Measurements from ENCODE around the gene SAMMSON. TPM values are rescaled to one million over a fixed set of nuclear protein-coding genes. Genes with fewer than 3 reads are reported as not detected.

The SAMMSON gene
- polyA plus RNA-seq, 4 donors: not detected

- Histone ChIP-seq H3K9me3 (ENCODE audit: control insufficient read depth in 2 of 2, insufficient read depth in 1 of 2, low read depth in 1 of 2, low read length in 1 of 2) (no peaks in the 10 kb centered on the region), H3K27me3 (ENCODE audit: control insufficient read depth in 3 of 3, insufficient read depth in 3 of 3, low read length in 3 of 3) (no peaks in the 10 kb centered on the region), H3K27ac (ENCODE audit: low read depth in 1 of 3, low read length in 2 of 3) (peak overlapping the region in 2 of 3 donors; percentile 11 to 80), H3K4me1 (ENCODE audit: control insufficient read depth in 3 of 3, insufficient read depth in 2 of 3, low read depth in 1 of 3, low read length in 2 of 3) (no peaks in the 10 kb centered on the region), H3K4me3 (ENCODE audit: low read depth in 1 of 3, low read length in 3 of 3) (no peak overlapping the region), H3K36me3 (ENCODE audit: control insufficient read depth in 3 of 3, insufficient read depth in 2 of 3, low read depth in 1 of 3, low read length in 3 of 3) (no peaks in the 10 kb centered on the region)
- FAIRE-seq (no peak), DNase-seq (no peak)
- 41 to 53% (median 47%) methylated on average over 3 of the region's 3 CpGs for WGBS, 3 donors
Observed at GRCh38 chr3:69998759-69999139, 784 bp upstream of the SAMMSON start.

GRCh38 chr3:70000028-70000410 lies 486 bp downstream of the SAMMSON start:
- H3K9me3 ChIP-seq (ENCODE audit: control insufficient read depth in 2 of 2, insufficient read depth in 1 of 2, low read depth in 1 of 2, low read length in 1 of 2): no peaks in the 10 kb centered on the region
- H3K4me3 ChIP-seq (ENCODE audit: low read depth in 1 of 3, low read length in 3 of 3): no peak overlapping the region
- no peak for FAIRE-seq
- no peaks in the 10 kb centered on the region for H3K4me1 ChIP-seq (ENCODE audit: control insufficient read depth in 3 of 3, insufficient read depth in 2 of 3, low read depth in 1 of 3, low read length in 2 of 3)
- peak overlapping the region in 2 of 3 donors; percentile 17 to 80 for H3K27ac ChIP-seq (ENCODE audit: low read depth in 1 of 3, low read length in 2 of 3)
- DNase-seq: no peak
- H3K27me3 ChIP-seq (ENCODE audit: control insufficient read depth in 3 of 3, insufficient read depth in 3 of 3, low read length in 3 of 3): no peaks in the 10 kb centered on the region
- no peaks in the 10 kb centered on the region for H3K36me3 ChIP-seq (ENCODE audit: control insufficient read depth in 3 of 3, insufficient read depth in 2 of 3, low read depth in 1 of 3, low read length in 3 of 3)
- 72 to 83% (median 79%) methylated on average over 15 of the region's 15 CpGs for WGBS, 3 donors

- Histone ChIP-seq H3K27ac (ENCODE audit: low read depth in 1 of 3, low read length in 2 of 3) (no peak overlapping the region), H3K9me3 (ENCODE audit: control insufficient read depth in 2 of 2, insufficient read depth in 1 of 2, low read depth in 1 of 2, low read length in 1 of 2) (no peaks in the 10 kb centered on the region), H3K4me1 (ENCODE audit: control insufficient read depth in 3 of 3, insufficient read depth in 2 of 3, low read depth in 1 of 3, low read length in 2 of 3) (no peaks in the 10 kb centered on the region), H3K4me3 (ENCODE audit: low read depth in 1 of 3, low read length in 3 of 3) (no peak overlapping the region), H3K36me3 (ENCODE audit: control insufficient read depth in 3 of 3, insufficient read depth in 2 of 3, low read depth in 1 of 3, low read length in 3 of 3) (no peaks in the 10 kb centered on the region), H3K27me3 (ENCODE audit: control insufficient read depth in 3 of 3, insufficient read depth in 3 of 3, low read length in 3 of 3) (no peaks in the 10 kb centered on the region)
- FAIRE-seq (no peak), DNase-seq (no peak)
- WGBS, 3 donors: 30 to 40% (median 35%) methylated on average over 4 of the region's 4 CpGs
Observed at GRCh38 chr3:70000563-70001081, 1.1 kb downstream of the SAMMSON start.

- Histone ChIP-seq H3K27me3 (ENCODE audit: control insufficient read depth in 3 of 3, insufficient read depth in 3 of 3, low read length in 3 of 3) (no peaks in the 10 kb centered on the region), H3K27ac (ENCODE audit: low read depth in 1 of 3, low read length in 2 of 3) (no peak overlapping the region), H3K4me1 (ENCODE audit: control insufficient read depth in 3 of 3, insufficient read depth in 2 of 3, low read depth in 1 of 3, low read length in 2 of 3) (no peaks in the 10 kb centered on the region), H3K4me3 (ENCODE audit: low read depth in 1 of 3, low read length in 3 of 3) (no peak overlapping the region), H3K9me3 (ENCODE audit: control insufficient read depth in 2 of 2, insufficient read depth in 1 of 2, low read depth in 1 of 2, low read length in 1 of 2) (no peaks in the 10 kb centered on the region), H3K36me3 (ENCODE audit: control insufficient read depth in 3 of 3, insufficient read depth in 2 of 3, low read depth in 1 of 3, low read length in 3 of 3) (no peaks in the 10 kb centered on the region)
- no peak for DNase-seq
- peak; percentile 10 for FAIRE-seq
Observed at GRCh38 chr3:70003119-70003518, 3.6 kb downstream of the SAMMSON start.

GRCh38 chr3:70006089-70006488 lies 6.6 kb downstream of the SAMMSON start:
- Histone ChIP-seq H3K36me3 (ENCODE audit: control insufficient read depth in 3 of 3, insufficient read depth in 2 of 3, low read depth in 1 of 3, low read length in 3 of 3) (no peaks in the 10 kb centered on the region), H3K27ac (ENCODE audit: low read depth in 1 of 3, low read length in 2 of 3) (no peak overlapping the region), H3K9me3 (ENCODE audit: control insufficient read depth in 2 of 2, insufficient read depth in 1 of 2, low read depth in 1 of 2, low read length in 1 of 2) (no peaks in the 10 kb centered on the region), H3K4me1 (ENCODE audit: control insufficient read depth in 3 of 3, insufficient read depth in 2 of 3, low read depth in 1 of 3, low read length in 2 of 3) (no peaks in the 10 kb centered on the region), H3K27me3 (ENCODE audit: control insufficient read depth in 3 of 3, insufficient read depth in 3 of 3, low read length in 3 of 3) (no peaks in the 10 kb centered on the region), H3K4me3 (ENCODE audit: low read depth in 1 of 3, low read length in 3 of 3) (no peak overlapping the region)
- 71 to 80% (median 74%) methylated on average over 4 of the region's 4 CpGs for WGBS, 3 donors
- DNase-seq: no peak
- no peak for FAIRE-seq

- H3K27ac ChIP-seq (ENCODE audit: low read depth in 1 of 3, low read length in 2 of 3): no peak overlapping the region
- FAIRE-seq (no peak), DNase-seq (no peak)
- H3K4me3 ChIP-seq (ENCODE audit: low read depth in 1 of 3, low read length in 3 of 3): no peak overlapping the region
- no peaks in the 10 kb centered on the region for H3K9me3 ChIP-seq (ENCODE audit: control insufficient read depth in 2 of 2, insufficient read depth in 1 of 2, low read depth in 1 of 2, low read length in 1 of 2)
- no peaks in the 10 kb centered on the region for H3K27me3 ChIP-seq (ENCODE audit: control insufficient read depth in 3 of 3, insufficient read depth in 3 of 3, low read length in 3 of 3)
- WGBS, 3 donors: 84 to 88% (median 85%) methylated on average over 2 of the region's 2 CpGs
- no peaks in the 10 kb centered on the region for H3K4me1 ChIP-seq (ENCODE audit: control insufficient read depth in 3 of 3, insufficient read depth in 2 of 3, low read depth in 1 of 3, low read length in 2 of 3)
- no peaks in the 10 kb centered on the region for H3K36me3 ChIP-seq (ENCODE audit: control insufficient read depth in 3 of 3, insufficient read depth in 2 of 3, low read depth in 1 of 3, low read length in 3 of 3)
Observed at GRCh38 chr3:70010346-70010745, 10.8 kb downstream of the SAMMSON start.

- Histone ChIP-seq H3K9me3 (ENCODE audit: control insufficient read depth in 2 of 2, insufficient read depth in 1 of 2, low read depth in 1 of 2, low read length in 1 of 2) (no peaks in the 10 kb centered on the region), H3K4me3 (ENCODE audit: low read depth in 1 of 3, low read length in 3 of 3) (no peak overlapping the region), H3K27ac (ENCODE audit: low read depth in 1 of 3, low read length in 2 of 3) (no peak overlapping the region), H3K4me1 (ENCODE audit: control insufficient read depth in 3 of 3, insufficient read depth in 2 of 3, low read depth in 1 of 3, low read length in 2 of 3) (no peaks in the 10 kb centered on the region), H3K36me3 (ENCODE audit: control insufficient read depth in 3 of 3, insufficient read depth in 2 of 3, low read depth in 1 of 3, low read length in 3 of 3) (no peaks in the 10 kb centered on the region), H3K27me3 (ENCODE audit: control insufficient read depth in 3 of 3, insufficient read depth in 3 of 3, low read length in 3 of 3) (no peaks in the 10 kb centered on the region)
- WGBS, 3 donors: 60 to 85% (median 71%) methylated on average over 1 of the region's 1 CpG
- DNase-seq (no peak), FAIRE-seq (no peak)
Observed at GRCh38 chr3:70011582-70011981, 12.0 kb downstream of the SAMMSON start.

GRCh38 chr3:70020906-70021660 lies 21.6 kb downstream of the SAMMSON start:
- no peaks in the 10 kb centered on the region for H3K36me3 ChIP-seq (ENCODE audit: control insufficient read depth in 3 of 3, insufficient read depth in 2 of 3, low read depth in 1 of 3, low read length in 3 of 3)
- H3K27ac ChIP-seq (ENCODE audit: low read depth in 1 of 3, low read length in 2 of 3): no peak overlapping the region
- H3K9me3 ChIP-seq (ENCODE audit: control insufficient read depth in 2 of 2, insufficient read depth in 1 of 2, low read depth in 1 of 2, low read length in 1 of 2): peaks cover 0 to 3% of the 10 kb centered on the region in 2 donors
- DNase-seq (no peak), FAIRE-seq (no peak)
- no peaks in the 10 kb centered on the region for H3K27me3 ChIP-seq (ENCODE audit: control insufficient read depth in 3 of 3, insufficient read depth in 3 of 3, low read length in 3 of 3)
- H3K4me1 ChIP-seq (ENCODE audit: control insufficient read depth in 3 of 3, insufficient read depth in 2 of 3, low read depth in 1 of 3, low read length in 2 of 3): no peaks in the 10 kb centered on the region
- 43 to 77% (median 66%) methylated on average over 3 of the region's 3 CpGs for WGBS, 3 donors
- no peak overlapping the region for H3K4me3 ChIP-seq (ENCODE audit: low read depth in 1 of 3, low read length in 3 of 3)

GRCh38 chr3:70028361-70028760 lies 28.8 kb downstream of the SAMMSON start:
- Histone ChIP-seq H3K9me3 (ENCODE audit: control insufficient read depth in 2 of 2, insufficient read depth in 1 of 2, low read depth in 1 of 2, low read length in 1 of 2) (no peaks in the 10 kb centered on the region), H3K4me3 (ENCODE audit: low read depth in 1 of 3, low read length in 3 of 3) (no peak overlapping the region), H3K4me1 (ENCODE audit: control insufficient read depth in 3 of 3, insufficient read depth in 2 of 3, low read depth in 1 of 3, low read length in 2 of 3) (no peaks in the 10 kb centered on the region), H3K27ac (ENCODE audit: low read depth in 1 of 3, low read length in 2 of 3) (no peak overlapping the region), H3K36me3 (ENCODE audit: control insufficient read depth in 3 of 3, insufficient read depth in 2 of 3, low read depth in 1 of 3, low read length in 3 of 3) (no peaks in the 10 kb centered on the region), H3K27me3 (ENCODE audit: control insufficient read depth in 3 of 3, insufficient read depth in 3 of 3, low read length in 3 of 3) (no peaks in the 10 kb centered on the region)
- FAIRE-seq (no peak), DNase-seq (no peak)
